ENCODE measurements around the gene EHMT1.
"Not testable (repeated sequence)": the region's sequence is repeated elsewhere in the genome, so short reads cannot be mapped to it uniquely, and the experiment has no call there.

Gene EHMT1

DNA sequence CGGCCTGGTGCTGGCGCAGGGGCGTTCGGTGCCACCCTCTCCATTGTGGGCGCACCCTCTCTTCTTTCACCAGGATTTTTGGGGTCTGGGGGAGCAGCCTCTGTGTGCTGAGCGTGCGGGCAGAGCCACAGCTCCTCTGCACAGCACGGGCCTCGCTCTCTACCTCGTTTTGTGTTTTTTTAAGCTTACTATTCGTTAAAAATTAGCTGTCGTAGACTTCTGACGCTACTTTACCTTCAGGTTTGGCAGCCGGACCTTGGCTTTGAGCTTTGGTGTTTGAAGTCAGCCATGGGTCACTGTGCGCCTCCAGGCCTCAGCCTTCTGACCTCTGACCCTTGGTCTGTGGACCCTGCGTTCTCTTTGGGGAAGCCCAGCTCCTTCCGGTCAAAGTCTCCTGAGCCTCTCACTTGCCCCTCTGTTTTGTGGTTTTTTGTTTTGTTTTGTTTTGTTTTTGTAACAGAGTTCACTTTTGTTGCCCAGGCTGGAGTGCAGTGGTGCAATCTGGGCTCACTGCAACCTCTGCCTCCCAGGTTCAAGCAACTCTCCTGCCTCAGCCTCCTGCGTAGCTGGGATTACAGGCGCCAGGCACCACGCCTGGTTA lies 170.6 kb downstream of the EHMT1 start:
- DNase-seq: no peak

DNA sequence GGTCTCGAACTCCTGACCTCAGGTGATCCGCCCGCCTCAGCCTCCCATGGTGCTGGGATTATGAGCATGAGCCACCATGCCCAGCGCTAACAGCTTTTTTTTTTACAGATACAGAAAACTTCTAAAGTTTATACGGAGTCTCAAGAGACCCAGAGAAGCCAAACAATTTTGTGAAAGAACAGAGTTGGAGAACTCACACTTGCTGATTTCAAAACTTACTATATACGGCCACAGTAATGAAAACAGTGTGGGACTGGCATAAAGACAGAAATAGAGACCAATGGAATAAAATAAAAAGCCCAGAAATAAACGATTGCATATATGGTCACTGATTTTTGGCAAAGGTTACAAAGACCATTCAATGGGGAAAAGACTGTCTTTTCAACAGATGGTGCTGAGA lies 173.1 kb downstream of the EHMT1 start:
- no peak for DNase-seq

DNA sequence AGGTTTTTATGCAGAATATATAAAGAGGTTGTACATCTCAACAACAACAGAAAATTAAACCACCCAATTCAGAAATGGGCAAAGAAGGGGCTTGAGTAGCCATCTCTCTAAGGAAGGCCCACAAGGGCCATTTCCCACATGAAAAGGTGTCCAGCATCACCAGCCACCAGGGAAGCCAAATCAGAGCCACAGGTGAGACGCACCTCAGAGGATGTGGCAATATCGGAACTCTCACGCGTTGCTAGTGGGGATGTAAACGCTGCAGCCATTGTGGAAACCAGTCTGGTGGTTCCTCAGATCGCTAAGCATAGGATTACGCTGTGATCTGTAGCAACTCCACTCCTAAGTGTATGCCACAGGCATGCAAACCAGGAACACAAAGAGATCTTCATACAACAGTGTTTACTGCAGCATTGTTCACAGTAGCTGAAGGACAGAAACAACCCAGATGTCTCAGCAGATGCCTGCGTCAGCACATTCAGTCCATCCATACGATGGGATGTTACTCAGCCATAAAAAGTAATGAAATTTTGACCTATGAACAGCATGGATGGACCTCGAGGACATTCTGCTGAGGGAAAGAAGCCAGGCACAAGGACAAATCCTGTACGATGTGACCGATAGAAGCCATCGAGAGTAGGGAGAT lies 174.5 kb downstream of the EHMT1 start:
- no peak for DNase-seq

DNA sequence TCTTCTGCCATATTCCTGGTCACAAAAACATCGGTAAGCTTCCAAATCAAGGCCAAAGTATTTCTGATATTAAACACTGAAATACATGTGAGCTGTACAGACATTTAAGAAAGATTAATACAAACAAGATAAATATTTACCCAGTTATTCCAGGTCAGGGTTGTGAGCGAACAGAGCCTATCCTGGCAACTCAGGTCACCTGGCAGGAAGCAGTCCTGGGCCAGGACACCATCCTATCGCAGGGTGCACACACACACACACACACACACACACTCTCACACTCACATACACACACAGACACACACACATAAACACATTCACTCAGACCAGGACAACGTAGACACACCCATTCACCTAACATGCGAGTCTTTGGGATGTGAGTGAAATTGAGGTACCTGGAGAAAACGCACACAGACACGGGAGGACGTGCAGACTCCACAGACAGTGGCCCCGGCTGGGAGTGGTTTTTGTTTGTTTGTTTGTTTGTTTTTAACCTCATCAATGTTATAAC lies 176.4 kb downstream of the EHMT1 start:
- DNase-seq: no peak

DNA sequence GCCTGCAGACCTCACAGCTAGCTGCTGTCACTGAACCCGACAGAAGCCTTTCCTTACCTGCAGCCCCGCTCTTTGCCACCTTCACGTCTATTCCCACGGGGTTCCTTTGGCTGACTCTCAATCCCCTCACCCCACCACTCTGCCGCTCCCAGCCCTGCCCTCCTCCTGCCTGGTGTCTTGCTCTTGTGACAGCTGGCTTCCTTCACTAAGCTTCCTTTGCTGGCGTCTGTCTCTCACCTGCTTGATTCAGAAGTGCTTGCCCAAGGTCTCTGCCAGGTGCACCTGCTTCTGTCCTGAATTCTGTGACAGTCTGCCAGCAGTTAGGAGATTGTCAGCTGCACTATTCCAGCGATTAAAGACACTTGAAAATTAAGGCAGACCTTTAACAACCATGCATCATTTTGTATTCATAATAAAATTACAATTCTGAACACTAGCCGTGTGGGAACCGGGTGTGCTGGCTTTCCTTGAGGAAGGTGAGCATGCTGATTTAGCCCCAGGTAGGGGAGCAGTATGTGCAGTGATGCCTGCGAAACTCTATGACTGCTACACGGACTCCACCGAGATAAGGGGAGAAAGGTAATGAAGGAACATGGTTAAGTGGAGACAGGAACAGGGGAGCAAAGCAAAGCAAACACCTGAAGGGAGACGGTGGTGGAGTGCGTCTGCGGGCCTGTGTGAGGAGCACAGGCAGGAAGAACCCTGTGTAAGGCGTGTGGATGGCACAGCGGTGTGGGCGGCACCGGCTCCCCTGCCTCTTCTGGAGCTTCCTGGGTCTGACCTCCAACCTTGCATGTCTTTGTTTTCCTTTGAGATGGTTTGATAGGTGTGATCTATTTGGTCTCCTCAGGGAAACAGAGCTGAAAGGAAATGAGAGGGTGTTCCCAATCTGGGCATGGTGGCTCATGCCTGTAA lies 178.7 kb downstream of the EHMT1 start:
- DNase-seq: peak; percentile 78

DNA sequence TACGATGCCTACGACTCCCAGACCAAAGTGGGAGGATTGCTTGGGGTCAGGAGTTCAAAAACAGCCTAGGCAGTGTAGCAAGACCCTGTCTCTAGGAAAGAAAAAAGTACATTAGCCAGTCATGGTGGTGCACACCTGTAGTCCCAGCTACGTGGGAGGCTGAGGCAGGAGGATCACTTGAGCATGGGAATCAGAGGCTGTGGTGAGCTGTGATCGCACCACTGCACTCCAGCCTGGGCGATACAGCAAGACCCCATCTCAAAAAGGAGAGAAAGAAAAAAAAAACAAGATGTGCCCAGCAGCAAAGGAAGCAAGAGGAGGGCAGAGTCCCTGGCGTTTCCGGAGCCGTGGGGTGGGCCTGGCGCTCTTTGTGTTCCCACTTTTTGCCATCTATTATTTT lies 179.3 kb downstream of the EHMT1 start:
- no peak for DNase-seq

DNA sequence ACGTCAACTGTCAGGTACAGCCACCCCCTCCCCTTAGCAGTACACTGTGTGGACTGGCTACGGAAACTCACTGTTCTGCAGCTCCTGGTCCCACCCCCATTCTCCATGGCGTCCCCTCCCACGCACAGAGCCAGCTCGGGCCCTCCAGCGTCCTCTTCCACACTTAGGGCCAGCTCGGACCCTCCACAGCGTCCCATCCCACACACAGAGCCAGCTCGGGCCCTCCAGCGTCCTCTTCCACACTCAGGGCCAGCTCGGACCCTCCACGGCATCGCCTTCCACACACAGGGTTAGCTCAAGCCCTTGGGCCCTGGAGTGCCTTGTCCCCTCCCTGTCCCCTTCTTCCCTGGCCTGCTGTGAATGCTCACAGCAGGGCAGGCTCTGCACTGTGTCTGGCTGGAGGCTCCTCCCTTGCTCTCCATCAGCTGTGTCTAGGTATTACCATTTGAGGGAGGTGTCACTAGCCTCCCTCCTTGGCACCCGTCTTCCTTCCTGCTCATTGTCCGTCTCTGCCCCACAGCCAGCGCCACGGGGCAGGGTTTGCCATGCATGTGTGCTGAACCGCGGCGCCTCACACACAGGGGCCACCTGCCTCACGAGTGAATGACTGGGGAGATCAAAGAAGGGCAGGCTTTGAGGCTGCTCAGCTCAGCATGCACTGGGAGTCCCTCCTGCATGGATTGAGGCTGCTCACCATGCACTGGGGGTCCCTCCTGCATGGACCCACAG lies 180.3 kb downstream of the EHMT1 start:
- no peak for DNase-seq

DNA sequence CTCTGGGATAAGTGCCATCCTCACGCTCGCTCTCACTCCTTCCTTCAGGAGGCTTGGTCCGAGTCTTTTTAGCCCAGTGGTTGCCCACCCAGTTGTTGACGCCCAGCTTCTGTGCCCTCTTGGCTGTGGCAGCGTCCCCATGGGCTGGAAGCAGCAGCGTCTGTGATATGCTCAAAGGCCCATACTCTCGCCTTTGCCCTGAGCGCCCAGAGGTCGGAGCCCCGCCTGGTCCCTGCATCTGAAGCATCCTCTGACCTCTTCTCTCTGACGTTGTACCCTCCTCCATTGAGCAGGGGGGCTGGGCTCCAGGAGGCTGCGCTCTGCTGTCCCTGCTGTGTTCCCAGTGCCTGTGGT lies 180.8 kb downstream of the EHMT1 start:
- no peak for DNase-seq

DNA sequence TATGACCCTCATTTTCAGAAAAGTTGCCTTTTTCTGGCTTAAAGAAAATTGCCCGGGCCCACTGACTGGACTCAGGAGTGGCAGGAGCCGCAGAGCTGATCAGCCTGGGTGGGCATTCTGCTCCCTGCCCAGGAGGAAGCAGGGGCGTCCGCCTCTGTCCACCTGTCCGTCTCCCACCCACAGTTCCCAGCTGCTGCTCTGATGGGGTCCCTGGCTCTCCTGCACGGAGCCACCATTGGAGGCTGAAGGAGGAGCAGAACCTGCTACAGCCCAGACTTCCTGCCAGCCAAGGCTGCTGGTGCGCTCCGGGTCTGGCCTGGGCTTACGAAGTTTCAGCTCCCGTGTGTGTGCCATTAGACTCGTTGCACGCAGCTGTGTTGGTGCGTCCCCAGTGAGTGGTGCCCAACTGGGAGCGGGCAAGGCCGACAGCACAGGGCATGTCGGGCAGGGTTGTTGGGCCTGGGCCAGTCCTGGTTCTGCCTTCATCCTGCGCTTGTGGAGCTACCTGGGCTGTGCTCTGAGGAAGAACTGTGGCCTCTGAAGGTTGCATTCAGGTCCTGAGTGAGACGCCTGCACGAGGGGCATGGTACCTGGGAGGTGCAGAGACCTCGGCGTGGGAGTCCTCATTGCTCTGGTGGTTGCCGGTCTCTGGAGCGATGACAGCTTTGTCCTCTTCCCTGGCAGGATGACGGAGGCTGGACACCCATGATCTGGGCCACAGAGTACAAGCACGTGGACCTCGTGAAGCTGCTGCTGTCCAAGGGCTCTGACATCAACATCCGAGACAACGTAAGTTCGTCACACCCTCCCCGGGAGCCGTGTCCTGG lies 181.6 kb downstream of the EHMT1 start:
- DNase-seq: no peak

DNA sequence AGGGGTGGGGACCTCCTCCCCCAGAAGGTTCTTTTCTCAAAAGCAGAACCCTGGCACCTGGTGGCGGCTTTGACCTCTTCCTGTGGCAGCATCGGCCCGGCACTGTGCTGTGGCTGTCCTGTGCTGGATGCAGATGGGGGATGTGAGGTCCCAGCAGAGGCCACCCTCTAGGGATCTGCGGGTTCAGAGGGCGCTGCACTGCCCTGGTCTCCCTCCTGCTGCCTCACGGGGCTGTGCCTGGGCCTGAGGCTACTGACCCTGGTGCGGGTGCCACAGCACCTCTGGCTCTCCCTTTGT lies 182.2 kb downstream of the EHMT1 start:
- DNase-seq: no peak

DNA sequence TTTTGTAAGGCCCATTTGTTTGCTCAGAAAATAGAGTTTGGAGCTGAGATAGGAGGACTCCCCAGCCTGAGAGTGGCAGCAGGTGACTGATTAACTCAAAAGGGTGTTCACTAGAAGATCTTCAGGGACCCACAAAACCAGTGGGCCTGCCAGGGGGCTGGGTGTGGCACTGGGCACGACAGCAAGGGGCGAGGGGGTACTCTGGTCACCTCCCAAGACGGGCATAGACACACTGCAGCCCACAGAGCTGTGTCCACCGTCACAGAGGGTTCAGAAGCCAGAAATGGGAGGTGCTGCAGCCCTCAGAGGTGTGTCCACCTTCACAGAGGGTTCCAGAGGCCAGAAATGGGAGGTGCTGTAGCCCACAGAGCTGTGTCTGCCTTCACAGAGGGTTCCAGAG lies 183.2 kb downstream of the EHMT1 start:
- DNase-seq: no peak

DNA sequence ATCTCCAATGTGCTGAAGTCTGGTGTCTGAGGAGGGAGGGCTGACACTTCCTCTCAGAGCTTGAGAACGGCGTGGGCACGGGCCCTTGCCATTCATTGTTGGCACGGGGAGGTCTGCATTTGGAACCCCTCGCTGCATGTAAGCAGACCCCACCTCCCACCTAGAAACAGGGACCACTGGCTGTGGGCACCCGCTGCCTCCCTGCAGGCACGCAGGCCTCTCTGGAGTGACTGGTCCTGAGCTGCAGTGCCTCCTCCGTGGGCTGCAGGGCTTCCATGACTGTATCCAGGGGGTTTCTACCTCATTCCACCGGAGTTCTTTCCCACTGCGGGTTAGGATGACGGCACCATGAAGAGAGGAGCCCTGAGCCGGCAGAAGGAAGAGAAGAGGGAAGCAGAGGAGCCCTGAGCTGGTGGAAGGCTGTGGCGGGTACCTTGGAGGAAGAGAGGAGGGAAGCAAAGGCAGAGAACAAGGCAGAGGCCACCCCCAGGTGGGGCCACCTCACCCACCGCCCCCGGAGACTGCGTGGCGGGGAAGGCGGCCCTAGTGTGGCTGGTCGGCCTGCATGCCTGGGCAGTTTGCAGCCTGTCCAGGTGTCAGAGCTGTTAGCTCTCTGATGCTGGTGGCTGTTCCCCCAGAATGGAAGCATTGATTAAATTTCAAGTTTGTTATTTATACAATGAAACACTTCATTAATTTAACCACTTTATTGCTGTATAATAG lies 183.9 kb downstream of the EHMT1 start:
- no peak for DNase-seq

DNA sequence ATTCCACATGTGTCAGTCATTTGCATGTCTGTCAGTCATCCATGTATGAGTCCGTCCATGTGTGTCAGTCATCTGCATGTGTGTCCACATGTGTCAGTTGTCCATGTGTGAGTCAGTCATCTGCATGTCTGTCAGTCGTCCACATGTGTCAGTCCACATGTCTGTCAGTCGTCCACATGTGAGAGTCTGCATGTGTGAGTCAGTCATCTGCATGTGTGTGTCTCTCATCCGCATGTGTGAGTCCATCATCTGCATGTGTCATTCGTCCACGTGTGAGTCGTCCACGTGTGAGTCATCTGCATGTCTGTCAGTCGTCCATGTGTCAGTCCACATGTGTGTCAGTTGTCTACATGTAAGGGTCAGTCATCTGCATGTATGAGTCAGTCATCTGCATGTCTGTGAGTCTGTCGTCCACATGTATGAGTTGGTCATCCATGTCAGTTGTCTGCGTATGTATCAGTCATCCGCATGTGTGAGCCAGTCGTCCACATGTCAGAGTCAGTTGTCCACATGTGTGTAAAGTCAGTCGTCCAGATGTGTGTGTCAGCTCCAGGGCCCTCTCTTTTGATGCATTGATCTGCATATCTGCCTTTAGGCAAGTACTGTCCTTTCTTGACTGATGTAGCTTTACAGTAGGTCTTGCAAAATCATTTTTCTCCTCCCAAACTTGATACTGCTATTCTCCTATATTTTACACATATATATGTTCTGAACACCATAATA lies 186.3 kb downstream of the EHMT1 start:
- no peak for DNase-seq

DNA sequence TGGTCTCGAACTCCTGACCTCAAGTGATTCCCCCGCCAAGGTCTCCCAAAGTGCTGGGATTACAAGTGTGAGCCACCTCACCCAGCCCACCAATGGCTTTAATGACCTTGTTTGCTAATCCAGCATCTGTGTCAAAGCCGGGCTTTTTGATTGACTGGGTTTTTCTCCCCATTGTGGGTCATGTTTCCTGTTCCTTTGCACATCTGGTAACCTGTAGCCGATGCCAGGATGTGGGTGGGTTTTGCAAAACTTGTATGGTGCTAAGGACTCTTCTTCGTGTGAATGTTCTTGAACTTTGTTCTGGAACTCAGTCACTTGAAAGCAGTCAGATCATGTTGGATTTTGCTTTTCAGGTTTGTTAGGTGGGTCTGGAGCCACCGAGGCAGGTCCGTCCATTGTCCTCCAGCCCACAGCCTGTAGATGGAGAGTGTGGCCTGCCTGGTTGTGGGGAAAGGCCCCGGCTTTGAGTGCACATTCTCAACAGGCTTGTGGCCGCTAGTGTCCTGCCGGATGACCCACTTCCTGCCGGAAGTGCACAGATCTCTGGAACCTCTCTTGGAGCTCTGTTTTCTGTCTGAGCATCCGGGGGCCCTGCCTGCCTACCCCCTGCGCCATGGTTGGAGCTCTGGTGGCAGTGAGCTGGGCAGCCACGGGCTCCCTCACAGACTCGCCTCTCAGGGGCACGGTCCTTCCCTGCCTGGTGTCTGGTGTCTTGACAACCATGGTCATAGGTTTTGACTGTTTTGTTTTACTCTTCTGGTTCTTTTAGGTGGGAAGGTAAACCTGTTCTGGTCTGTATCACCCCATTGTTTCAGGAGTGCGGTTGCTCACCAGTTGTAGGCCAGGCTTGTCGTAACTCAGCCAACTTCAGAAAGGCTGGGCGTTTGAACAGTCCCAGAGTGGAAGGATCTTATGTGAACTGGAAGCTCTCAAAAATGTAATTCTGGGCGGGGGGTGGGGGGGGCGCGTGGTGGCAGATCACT lies 189.2 kb downstream of the EHMT1 start:
- DNase-seq: no peak

DNA sequence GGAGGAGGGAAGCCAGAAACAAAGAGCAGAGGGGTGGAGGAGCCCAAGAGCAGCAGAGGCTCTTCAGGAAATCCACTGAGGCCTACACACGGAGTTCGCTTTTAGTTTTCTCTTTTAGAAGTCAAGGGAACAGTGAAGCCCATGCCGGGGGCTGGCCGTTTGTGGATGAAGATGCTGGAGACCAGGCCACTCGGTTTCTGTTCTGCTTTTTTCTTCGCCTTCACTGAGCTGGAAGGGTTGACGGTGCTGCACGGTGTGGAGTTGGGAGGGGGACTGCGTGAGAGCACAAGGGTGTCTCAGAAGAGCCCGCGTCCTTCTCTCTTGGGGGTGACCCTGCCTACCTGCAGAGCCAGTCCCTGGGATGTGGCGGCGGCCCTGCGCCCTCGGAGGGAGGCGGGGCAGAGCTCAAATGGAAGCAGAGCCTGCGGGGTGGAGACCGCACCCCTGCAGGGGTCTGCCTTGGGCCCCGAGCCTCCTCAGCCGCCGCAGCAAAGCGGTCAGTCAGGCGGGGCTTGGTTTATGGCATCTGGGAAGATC lies 190.3 kb downstream of the EHMT1 start:
- DNase-seq: no peak

DNA sequence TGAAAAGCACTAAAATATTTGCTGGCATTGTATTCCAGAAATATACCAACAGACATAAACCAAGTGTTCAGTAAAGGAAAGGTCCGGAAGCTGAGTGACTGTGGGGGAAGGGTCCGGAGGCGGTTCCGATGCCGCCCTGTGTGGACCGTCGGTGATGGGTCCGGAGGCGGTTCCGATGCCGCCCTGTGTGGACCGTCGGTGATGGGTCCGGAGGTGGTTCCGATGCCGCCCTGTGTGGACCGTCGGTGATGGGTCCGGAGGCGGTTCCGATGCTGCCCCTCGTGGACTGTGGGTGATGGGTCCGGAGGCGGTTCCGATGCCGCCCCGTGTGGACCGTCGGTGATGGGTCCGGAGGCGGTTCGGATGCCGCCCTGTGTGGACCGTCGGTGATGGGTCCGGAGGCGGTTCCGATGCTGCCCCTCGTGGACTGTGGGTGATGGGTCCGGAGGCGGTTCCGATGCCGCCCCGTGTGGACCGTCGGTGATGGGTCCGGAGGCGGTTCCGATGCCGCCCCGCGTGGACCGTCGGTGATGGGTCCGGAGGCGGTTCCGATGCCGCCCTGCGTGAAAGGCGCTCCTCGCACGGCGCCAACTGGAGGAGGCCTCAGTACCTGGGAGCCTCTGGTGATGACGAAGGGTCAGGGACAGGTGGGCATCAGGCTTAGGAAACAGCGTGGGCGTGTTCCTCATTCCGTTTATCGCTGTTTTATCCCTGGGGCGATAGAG lies 191.1 kb downstream of the EHMT1 start:
- DNase-seq: not testable (repeated sequence)

DNA sequence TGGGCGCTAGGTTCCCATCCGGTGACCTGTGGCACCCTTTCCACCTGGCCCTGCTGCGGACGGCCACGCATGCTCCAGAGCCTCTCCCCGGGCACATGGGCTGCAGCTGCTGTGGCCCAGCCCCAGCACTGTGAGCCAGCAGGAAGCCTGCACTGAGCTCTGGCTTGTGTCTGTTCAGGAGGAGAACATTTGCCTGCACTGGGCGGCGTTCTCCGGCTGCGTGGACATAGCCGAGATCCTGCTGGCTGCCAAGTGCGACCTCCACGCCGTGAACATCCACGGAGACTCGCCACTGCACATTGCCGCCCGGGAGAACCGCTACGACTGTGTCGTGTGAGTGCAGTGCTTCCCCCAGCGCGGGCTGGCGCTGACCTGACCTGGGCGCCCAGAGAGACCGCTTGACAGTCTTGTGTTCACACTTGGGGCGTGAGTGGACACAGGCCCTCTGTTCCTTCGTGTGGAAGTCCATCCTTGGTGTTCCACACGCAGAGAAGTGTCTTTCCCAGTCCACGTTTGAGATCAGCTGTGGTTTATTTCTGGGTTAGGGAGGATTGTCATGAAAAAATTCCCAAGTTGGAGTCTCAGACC lies 192.6 kb downstream of the EHMT1 start:
- DNase-seq: no peak

DNA sequence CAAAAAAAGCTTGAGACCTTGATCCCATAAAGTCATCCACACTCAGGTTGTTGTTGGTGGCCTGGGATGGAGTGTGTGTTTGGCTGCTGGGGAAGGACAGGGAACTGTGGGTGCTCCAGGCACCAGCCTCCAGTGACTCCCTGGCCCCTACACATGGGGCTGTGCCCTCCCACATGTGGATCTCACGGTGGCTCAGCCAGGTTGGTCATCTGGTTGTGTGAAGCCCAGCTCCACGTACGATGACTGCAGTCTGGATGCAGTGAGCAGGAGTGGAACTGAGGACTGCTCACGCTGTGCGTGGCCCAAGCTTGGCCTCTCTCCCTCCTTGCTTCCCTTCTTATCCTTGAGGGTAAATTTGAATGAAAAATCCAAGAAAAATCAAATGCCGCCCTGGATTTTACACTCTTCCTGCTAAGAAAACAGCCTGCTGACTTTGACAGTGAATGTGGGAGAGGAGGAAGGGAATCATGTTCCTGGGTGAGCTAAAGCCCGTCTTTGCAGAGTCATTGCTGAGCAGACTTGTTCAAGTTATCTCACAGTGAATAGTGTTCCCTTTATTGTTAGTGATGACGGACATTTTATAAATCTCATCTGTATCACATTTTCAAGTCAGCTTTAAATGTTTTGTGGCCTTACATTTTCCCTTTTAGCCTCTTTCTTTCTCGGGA lies 193.7 kb downstream of the EHMT1 start:
- DNase-seq: no peak

All from NCI-H510A treated with DMSO at 0.1 percent for 48 hours (cell line).